Upper lobe of left lung (tissue), 4 donors: ENCODE data around the gene CNTNAP2.

ENCODE experiments used
- EP300 ChIP-seq, 4 donors: sonication (generic); formaldehyde crosslinking; IDR thresholded peaks; one replicate each; pipeline ENCODE4 v1.5.1; 2017; ENCODE audit warnings: antibody characterized with exemption in 4 of 4, control low read depth in 2 of 4
- POLR2A ChIP-seq, 4 donors: fragments of 450-650 bp; IDR thresholded peaks; one replicate each; pipeline ENCODE4 v1.5.1; 2016 to 2017; ENCODE audit warnings: antibody characterized with exemption in 4 of 4, mild to moderate bottlenecking in 2 of 4
- POLR2AphosphoS5 ChIP-seq, 2 donors: sonication (generic); formaldehyde crosslinking; IDR thresholded peaks; one replicate each; pipeline ENCODE4 v1.5.1; 2017; ENCODE audit warnings: antibody characterized with exemption in 2 of 2
- TF ChIP-seq, protein P1 (sequence below), 6 experiments: fragments of 450-650 bp in 4 of 6; fragments of 200-600 bp in 2 of 6; sonication (generic) in 2 of 6; IDR thresholded peaks; one replicate each; pipeline ENCODE4 v1.5.1; 2016 to 2019; ENCODE audit warnings: antibody characterized with exemption in 6 of 6

GRCh38 chr7:147510923-147511322 lies 1394.3 kb downstream of the CNTNAP2 start:
- TF ChIP-seq POLR2AphosphoS5 (IDR thresholded peaks at IDR 0.05) (no peak), POLR2A (IDR thresholded peaks at IDR 0.05) (no peak), EP300 (IDR thresholded peaks at IDR 0.05) (no peak)
- TF ChIP-seq, protein P1, sequence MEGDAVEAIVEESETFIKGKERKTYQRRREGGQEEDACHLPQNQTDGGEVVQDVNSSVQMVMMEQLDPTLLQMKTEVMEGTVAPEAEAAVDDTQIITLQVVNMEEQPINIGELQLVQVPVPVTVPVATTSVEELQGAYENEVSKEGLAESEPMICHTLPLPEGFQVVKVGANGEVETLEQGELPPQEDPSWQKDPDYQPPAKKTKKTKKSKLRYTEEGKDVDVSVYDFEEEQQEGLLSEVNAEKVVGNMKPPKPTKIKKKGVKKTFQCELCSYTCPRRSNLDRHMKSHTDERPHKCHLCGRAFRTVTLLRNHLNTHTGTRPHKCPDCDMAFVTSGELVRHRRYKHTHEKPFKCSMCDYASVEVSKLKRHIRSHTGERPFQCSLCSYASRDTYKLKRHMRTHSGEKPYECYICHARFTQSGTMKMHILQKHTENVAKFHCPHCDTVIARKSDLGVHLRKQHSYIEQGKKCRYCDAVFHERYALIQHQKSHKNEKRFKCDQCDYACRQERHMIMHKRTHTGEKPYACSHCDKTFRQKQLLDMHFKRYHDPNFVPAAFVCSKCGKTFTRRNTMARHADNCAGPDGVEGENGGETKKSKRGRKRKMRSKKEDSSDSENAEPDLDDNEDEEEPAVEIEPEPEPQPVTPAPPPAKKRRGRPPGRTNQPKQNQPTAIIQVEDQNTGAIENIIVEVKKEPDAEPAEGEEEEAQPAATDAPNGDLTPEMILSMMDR (IDR thresholded peaks at IDR 0.05) = no peak
